Adrenal gland (tissue), 12 donors: Measurements from ENCODE around the gene ATP11A. TPM values are rescaled to one million over a fixed set of nuclear protein-coding genes. Genes with fewer than 3 reads are reported as not detected.

Experiments used
- DNase-seq, 7 donors: peaks; one replicate each; pipeline ENCODE4 v3.0.0-alpha.2; 2019 to 2020
- H3K27ac ChIP-seq, 5 donors: fragments of 200-600 bp; sonication (generic) in 4 of 5; 1 replicate in 3 of 5; 2 replicates in 2 of 5; pipeline versions ENCODE4 v1.5.1 to v1.8.0; 2016 to 2020; ENCODE audit warnings: mild to moderate bottlenecking in 1 of 5
- H3K27me3 ChIP-seq: fragments of 200-600 bp; 2 replicates; pipeline ENCODE4 v1.8.0; 2021
- H3K36me3 ChIP-seq, 2 donors: fragments of 200-600 bp; replicated peaks in 1 of 2; 1 replicate in 1 of 2; 2 replicates in 1 of 2; pipeline versions ENCODE4 v1.5.1 to v1.8.0; 2018 to 2022
- H3K4me1 ChIP-seq, 2 donors: fragments of 200-600 bp; replicated peaks in 1 of 2; 1 replicate in 1 of 2; 2 replicates in 1 of 2; pipeline versions ENCODE4 v1.5.1 to v1.8.0; 2018 to 2021
- H3K4me3 ChIP-seq, 4 donors: fragments of 200-600 bp; sonication (generic) in 3 of 4; one replicate each; pipeline ENCODE4 v1.5.1; 2016 to 2018
- H3K9me3 ChIP-seq, 3 donors: fragments of 200-600 bp; sonication (generic) in 1 of 3; replicated peaks in 1 of 3; 1 replicate in 2 of 3; 2 replicates in 1 of 3; pipeline versions ENCODE4 v1.5.1 to v1.8.0; 2016 to 2021
- POLR2A ChIP-seq, 2 donors: fragments of 450-650 bp; IDR thresholded peaks; one replicate each; pipeline ENCODE4 v1.6.1; 2017; ENCODE audit warnings: antibody characterized with exemption in 2 of 2, mild to moderate bottlenecking in 2 of 2, moderate library complexity in 1 of 2
- WGBS, 4 donors: extraction: QIAGEN DNeasy Blood & Tissue Kit in 2 of 4; methylation state at CpG; one replicate each; pipeline versions ENCODE4 v1.1.5 to v1.1.7; 2013 to 2017; 5-methylcytosine and 5-hydroxymethylcytosine counted together
- intact Hi-C, 2 donors: fragments of 100-400 bp; cut with DNase I; formaldehyde crosslinking; loops; one replicate each; pipeline versions ENCODE4 v1.14.1 to v1.15.0; 2022 to 2023
- polyA plus RNA-seq, 3 donors: library from polyadenylated mRNA; stranded (reverse); fragments of 200-250 nt in 2 of 3; fragments of 350-450 nt in 1 of 3; fragmentation: Illumina TruSeq in 1 of 3; extraction: RNeasy Lipid Tissue Mini Kit (QIAGEN cat#74804) in 1 of 3; gene quantifications; one replicate each; pipeline ENCODE4 v1.2.3, GENCODE V29; 2013 to 2014
- total RNA-seq, 9 donors: library from RNA; depleted of rRNA in 4 of 9; stranded (reverse); fragments of >200 nt in 4 of 9; fragments of 120-200 nt in 1 of 9; fragmentation: NEBNext Ultra II Directional in 1 of 9; extraction: Animal tissue kit (Norgen Biotek cat#: 25700) in 1 of 9; gene quantifications; one replicate each; pipeline versions ENCODE4 v1.1.0 to v1.2.4, GENCODE V29; 2013 to 2023
- TF ChIP-seq, protein P1 (sequence below), 6 experiments: fragments of 450-650 bp in 4 of 6; fragments of 200-600 bp in 2 of 6; sonication (generic) in 1 of 6; IDR thresholded peaks; 1 replicate in 5 of 6; 2 replicates in 1 of 6; pipeline versions ENCODE4 v1.5.1 to v1.8.0; 2016 to 2021; ENCODE audit warnings: antibody characterized with exemption in 6 of 6, mild to moderate bottlenecking in 2 of 6, moderate library complexity in 1 of 6
- donor health status: healthy with polysubstance abuse.
- donor health status: Bipolar disorder and iron deficiency.
- donor health status: DM: yes; HTN: yes; CAD: no.
- donor health status: DM: no; HTN: no; CAD: no.
- donor health status: DM: no; HTN: no; CAD: no.
- donor health status: DM: yes; HTN: yes; CAD: no.

The ATP11A gene
- total and polyA plus RNA-seq, 12 donors: 6.0 to 94.1 (median 29.8) TPM

DNA sequence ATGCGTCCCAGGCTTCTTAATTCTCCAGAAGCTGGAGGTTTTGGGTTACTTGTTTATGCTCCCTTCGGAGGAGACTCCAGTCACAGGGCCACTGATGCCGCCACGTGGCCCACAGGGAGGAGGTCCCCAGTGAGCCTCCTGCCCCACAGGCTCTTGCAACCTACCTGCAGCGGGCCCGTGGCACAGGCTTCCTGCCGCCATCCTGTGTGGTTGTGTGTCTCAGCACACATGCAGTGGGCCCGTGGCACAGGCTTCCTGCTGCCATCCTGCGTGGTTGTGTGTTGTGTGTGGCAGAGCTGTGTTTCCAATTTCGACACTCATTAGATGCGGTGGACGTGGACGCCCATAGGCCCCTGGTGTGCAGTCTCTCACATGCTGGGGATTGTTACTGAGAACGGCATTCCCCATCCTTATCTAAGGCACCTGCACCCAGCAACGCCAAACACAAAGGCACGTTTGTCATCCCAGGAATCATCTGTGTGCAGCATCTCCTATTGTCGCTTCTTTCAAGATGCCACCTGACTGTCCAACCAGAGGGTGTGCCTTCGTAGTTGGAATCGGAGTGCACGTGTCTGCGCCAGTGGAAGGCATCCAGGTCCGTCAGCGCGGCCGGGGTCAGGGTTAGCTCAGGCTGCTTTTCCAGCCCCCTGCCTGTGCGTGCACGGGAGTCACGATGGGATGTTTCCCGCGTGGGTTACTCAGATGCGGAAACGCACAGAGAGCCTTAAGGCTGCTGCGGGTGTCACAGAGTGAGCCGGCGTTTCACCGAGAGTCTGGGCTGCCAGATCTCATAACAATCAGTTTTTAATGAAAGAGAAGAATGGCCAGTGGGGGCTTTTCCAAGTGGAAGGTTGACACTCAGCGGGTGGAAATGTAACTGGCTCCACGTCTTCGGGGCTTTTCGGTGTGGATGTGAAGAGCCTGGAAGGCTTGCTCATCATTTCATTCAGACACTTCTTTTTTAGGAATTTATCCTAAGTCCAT lies 119.8 kb downstream of the ATP11A start:
- WGBS, 4 donors: 93 to 96% (median 95%) methylated on average over 30 to 40 of the region's 40 CpGs
- no peak overlapping the region for H3K27ac ChIP-seq
- TF ChIP-seq POLR2A (IDR thresholded peaks at IDR 0.05): no peak
- TF ChIP-seq, protein P1, sequence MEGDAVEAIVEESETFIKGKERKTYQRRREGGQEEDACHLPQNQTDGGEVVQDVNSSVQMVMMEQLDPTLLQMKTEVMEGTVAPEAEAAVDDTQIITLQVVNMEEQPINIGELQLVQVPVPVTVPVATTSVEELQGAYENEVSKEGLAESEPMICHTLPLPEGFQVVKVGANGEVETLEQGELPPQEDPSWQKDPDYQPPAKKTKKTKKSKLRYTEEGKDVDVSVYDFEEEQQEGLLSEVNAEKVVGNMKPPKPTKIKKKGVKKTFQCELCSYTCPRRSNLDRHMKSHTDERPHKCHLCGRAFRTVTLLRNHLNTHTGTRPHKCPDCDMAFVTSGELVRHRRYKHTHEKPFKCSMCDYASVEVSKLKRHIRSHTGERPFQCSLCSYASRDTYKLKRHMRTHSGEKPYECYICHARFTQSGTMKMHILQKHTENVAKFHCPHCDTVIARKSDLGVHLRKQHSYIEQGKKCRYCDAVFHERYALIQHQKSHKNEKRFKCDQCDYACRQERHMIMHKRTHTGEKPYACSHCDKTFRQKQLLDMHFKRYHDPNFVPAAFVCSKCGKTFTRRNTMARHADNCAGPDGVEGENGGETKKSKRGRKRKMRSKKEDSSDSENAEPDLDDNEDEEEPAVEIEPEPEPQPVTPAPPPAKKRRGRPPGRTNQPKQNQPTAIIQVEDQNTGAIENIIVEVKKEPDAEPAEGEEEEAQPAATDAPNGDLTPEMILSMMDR (IDR thresholded peaks at IDR 0.05): no peak
- intact Hi-C loops: no loop called here
- DNase-seq: peak in 2 of 7 donors; percentile 10 to 39
- no peak overlapping the region for H3K4me3 ChIP-seq
- H3K9me3 ChIP-seq: no peaks in the 10 kb centered on the region
- H3K36me3 ChIP-seq: no peaks in the 10 kb centered on the region
- H3K27me3 ChIP-seq: no peaks in the 10 kb centered on the region
- H3K4me1 ChIP-seq: peaks cover 0 to 3% of the 10 kb centered on the region in 2 donors

DNA sequence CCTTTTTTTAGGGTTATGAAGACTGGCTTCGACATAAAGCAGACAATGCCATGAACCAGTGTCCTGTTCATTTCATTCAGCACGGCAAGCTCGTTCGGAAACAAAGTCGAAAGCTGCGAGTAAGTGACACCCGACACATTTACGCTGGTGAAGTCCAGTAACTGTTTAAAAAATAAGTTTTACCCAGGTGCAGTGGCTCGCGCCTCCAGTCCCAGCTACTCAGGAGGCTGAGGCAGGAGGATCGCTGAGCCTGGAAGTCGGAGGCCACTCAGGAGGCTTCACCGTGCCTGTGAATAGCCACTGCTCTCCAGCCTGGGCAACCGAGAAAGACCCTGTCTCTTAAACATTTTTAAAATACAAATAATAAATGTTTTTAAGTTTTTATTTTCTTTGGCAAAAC lies 120.8 kb downstream of the ATP11A start:
- TF ChIP-seq POLR2A (IDR thresholded peaks at IDR 0.05): no peak
- TF ChIP-seq, protein P1 (IDR thresholded peaks at IDR 0.05): no peak
- Histone ChIP-seq H3K27me3 (no peaks in the 10 kb centered on the region), H3K4me3 (no peak overlapping the region), H3K9me3 (no peaks in the 10 kb centered on the region), H3K36me3 (no peaks in the 10 kb centered on the region), H3K4me1 (peaks cover 0 to 3% of the 10 kb centered on the region in 2 donors), H3K27ac (no peak overlapping the region)
- intact Hi-C loops: no loop called here
- DNase-seq: peak in 1 of 7 donors; percentile 30
- 91 to 97% (median 95%) methylated on average over 14 of the region's 14 CpGs for WGBS, 4 donors

DNA sequence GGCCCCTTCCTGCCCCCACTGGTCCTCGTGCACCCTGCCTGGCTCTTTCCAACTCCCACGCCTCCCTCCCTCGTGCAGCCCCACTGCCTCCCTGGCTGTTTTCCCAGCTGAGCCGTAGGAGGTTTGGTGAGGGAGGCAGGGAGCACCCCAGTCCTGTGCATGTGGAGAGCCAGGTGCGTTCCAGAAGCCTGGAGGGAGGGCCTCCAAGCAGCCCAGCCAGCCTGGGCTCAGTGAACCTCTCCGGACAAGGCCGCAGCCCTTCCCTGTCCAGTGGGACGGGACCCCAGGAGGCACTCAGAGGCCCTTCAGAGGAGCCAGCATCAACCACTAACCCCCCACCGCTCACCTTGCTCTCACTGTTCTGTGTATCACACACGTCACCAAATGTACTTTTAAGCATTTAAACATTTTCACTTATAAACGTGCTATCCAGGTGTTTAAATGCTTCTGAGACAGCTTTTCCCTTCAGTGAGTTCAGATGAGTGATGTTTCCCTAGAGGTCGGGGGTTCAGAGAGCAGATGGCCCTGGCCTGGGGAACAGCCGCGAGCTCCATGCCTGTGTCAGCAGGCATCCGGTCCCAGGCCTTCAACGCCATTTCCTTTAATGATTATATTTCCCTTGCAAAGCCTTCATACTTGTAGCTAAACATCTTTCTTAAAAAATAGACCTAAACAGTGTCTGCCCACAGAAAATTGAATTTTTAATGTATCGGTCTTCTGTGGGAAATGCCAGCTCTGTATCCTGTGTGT lies 122.6 kb downstream of the ATP11A start:
- 81 to 86% (median 83%) methylated on average over 11 to 17 of the region's 17 CpGs for WGBS, 4 donors
- H3K4me3 ChIP-seq: no peak overlapping the region
- H3K27ac ChIP-seq: peak overlapping the region in 1 of 5 donors; percentile 57
- intact Hi-C loops: no loop called here
- H3K27me3 ChIP-seq: no peaks in the 10 kb centered on the region
- no peaks in the 10 kb centered on the region for H3K9me3 ChIP-seq
- no peak for TF ChIP-seq POLR2A (IDR thresholded peaks at IDR 0.05)
- TF ChIP-seq, protein P1 (IDR thresholded peaks at IDR 0.05): no peak
- H3K36me3 ChIP-seq: peaks cover 0 to 14% of the 10 kb centered on the region in 2 donors
- DNase-seq: peak in 2 of 7 donors; percentile 15 to 47
- H3K4me1 ChIP-seq: no peaks in the 10 kb centered on the region

DNA sequence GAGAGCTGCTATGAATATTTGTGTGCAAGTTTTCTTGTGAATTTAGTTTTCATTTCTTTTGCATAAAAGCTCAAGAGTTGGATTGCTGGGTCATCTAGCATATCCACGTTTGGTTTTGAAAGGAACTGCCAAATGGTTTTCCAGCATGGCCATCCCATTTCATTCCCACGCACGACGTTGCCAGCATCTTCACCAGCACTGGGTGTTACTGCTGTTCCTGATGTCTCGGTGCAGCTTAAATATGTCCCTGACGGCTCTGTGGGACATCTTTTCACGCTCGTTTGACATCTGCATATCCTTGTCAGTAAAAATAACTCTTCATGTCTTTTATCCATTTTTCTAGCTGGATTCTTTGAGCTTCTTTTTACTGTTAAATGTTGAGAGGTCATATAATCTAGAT lies 123.7 kb downstream of the ATP11A start:
- no peak for TF ChIP-seq POLR2A (IDR thresholded peaks at IDR 0.05)
- TF ChIP-seq, protein P1 (IDR thresholded peaks at IDR 0.05): no peak
- 90 to 96% (median 93%) methylated on average over 8 of the region's 8 CpGs for WGBS, 4 donors
- DNase-seq: peak in 2 of 7 donors; percentile 6 to 38
- intact Hi-C loops: no loop called here
- Histone ChIP-seq H3K27me3 (no peaks in the 10 kb centered on the region), H3K27ac (no peak overlapping the region), H3K4me1 (no peaks in the 10 kb centered on the region), H3K36me3 (peaks cover 0 to 18% of the 10 kb centered on the region in 2 donors), H3K9me3 (no peaks in the 10 kb centered on the region), H3K4me3 (no peak overlapping the region)
